HG03095 (cell line): ENCODE data around the gene TEX44.
"Not testable (repeated sequence)": the region's sequence is repeated elsewhere in the genome, so short reads cannot be mapped to it uniquely, and the experiment has no call there.

Experiments
- ATAC-seq: cut with Tn5 transposase; IDR thresholded peaks from one replicate; pipeline ENCODE4 v1.9.1; 2021; ENCODE audit warnings: moderate library complexity; ENCODE audit not compliant: unreplicated experiment

The TEX44 gene

DNA sequence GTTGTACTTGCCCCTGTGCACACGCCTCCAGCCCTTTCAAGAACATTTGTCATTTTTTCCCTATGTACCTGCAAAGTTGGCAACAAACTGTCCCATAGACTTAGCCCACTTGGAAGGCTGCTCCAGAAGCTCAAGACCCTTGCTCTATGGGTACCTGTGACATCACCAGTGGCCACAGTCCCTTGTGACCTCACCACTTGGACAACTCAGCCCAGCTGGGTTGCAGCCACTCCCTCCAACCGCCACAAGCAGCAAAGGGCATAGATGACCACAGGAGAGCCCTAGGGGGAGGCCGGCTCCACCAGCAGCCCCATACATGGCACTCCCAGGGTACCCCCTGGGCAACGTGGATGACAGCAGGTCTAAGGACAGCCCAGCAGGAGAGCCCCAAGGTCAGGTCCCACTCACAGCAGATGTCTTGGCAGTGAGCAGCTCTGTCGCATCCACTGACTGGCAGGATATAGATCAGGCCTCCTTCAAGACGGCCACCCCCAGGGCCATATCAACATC, at the start of gene TEX44:
Gene TEX44, plus strand, starts transcription at position 229 of the 510 bp plus-strand sequence. Its CDS starts 88 bp downstream, at position 317.
- ATAC-seq: no peak

DNA sequence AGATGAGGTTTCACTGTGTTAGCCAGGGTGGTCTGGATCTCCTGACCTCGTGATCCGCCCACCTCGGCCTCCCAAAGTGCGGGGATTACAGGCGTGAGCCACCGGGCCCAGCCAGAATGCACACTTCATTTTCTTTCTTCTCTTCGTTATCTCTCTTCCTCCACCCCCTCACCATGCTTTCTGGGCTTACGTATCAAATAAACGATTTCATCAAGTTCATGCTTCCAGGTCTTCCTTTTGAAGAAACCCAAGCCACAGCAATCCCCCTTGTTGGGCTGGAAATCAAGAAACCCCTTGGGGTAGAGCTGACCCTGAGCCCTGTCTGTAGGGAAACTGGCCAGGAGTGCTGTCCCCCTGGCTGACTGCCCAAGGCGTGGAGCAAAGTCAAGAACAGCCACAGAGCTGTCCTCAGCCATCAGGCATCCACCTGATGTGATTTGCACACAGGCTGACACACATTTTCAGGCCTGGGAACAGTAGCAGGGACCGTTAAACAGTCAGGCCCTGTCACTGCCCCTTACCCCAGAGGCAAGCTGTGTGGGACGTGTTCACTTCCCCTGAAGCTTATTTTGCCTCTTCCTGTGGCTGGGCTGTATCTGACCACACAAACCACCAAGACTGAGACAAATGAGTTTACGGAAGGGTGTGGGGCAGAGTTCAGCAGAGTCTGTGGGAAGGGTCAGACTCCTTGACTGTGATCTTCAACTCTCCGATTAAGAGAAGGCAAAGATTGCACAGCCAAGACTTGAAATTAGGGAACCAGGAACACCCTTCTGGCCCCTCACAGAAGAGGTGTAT, 47.4 kb upstream of the TEX44 start:
- peak; percentile 98 for ATAC-seq

DNA sequence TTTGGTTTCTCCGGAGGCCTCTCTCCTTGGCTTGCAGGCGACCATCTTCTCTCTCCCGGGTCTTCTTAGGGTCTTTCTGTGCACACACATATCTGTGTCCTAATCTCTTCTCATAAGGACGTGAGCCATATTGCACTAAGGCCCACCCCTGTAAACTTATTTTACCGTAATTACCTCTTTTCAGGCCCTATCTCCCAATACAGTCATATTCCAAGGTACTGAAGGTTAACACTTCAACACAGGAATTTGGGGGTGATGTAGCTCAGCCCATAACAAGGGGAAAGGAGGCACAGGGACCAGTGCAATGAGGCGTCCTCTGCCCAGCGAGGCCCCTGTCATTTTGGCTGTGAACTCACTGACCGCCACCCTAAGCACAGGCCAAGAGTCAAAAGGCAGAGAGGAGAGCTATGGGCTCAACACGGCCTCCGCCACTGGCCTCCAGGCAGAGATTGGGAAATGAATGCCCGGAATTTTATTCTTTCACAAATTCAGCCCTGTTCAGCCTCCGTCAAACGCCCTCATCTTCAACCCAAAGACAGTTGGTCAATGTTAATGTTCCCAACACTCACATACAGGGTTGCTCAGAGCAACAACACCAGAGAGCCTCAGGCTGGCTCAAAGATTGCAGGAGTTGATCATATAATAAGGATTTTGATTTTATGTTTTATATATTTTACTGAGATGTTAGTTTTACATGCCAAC, 46.5 kb upstream of the TEX44 start:
- ATAC-seq: no peak

DNA sequence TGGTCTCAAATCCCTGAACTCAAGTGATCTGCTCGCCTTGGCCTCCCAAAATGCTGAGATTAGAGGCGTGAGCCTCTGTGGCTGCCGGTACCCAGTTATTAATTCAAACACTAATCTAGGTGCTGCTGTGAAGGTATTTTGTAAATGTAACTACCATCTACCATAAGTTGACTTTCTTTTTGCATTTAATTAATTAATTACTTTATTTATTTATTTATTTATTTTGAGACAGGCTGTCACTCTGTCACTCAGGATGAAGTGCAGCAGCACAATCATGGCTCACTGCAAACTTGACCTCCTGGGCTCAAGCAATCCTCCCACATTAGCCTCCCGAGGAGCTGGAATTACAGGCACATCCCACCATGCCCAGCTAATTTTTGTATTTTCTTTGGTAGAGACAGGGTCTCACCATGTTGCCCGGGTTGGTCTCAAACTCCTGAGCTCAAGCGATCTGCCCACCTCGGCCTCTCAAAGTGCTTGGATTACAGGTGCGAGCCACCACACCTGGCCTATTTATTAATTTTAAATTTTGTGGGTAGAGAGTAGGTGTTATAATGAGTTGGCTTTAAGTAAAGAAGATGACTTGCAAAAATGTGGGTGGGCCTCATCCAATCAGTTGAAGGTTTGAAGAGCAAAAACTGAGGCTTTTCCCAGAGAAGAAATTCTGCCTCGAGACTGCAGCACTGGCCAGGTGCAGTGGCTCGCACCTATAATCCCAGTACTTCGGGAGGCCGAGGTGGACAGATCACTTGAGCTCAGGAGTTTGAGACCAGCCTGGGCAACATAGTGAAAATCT, 45.2 kb upstream of the TEX44 start:
- no peak for ATAC-seq

DNA sequence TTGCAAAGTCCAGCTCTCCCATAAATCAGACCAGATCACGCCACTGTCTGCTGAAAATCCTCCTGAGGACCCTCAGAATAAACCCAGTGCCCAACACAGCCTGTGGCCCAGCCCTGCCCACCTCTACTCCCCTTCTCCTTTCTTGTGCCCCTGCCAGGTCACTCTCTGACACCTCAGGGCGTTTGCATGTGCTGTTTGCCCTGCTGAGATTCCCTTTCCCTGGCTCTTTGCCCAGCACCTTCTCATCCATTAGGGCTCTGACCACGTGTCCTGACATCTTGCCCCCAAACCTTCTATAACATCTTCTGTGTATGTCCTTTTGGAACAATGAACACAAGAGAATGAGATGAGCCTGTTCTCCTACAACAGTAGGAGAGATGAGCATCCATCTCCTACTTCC, 43.9 kb upstream of the TEX44 start:
- no peak for ATAC-seq

DNA sequence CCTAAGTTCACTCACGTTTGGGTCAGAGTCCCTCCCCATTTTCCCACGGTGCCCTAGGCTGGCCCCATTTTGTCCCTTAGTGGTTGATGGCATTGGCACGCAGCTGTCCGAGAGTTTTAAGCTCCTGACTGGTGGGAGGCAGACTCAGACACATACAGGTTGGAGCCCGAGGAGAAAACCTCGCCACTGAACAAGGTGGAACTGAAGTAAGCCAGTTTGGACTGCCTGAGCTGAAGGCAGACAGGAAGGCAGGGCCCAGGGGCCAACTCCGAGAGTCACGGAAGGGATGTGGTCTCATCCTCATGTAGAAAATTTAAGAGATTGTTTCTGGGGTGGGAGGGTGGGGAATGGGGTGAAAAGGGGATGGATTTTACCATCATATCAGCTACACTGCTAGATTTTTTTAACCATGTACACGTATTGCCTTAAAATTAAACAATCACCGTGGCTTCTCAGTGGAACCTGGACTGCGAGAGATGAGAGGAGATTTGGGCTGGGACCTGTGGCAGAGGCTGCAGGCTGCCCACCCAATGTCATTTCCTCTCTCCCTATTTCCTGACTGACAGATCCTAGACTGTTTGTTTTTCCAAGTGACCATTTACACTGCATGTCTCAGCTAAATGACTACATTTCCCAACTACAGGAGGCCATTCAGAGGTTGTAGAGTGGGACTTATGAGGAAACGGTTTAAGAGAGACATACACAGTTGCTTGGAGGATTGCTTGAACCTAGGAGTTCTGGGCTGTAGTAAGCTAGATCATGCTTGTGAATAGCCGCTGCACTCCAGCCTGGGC, 43.0 kb upstream of the TEX44 start:
- ATAC-seq: no peak

DNA sequence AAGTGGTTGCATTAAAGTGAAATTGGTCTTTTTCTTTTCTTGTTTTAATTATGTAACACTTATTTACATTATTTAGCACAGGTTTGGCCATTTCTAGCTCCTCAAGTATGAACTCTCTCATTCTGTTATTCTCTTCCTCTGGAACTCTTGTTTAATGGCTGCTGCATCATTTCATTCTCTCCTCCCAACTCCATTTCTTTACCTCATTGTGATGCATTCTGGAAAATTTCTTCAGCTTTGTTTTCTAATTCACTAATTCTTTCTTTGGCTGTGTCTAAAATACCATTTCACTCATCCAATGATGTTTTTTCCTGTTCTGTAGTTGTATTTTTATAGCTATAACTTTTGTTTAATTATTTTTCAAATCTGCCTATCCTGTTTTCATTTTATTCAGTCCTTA, 39.9 kb upstream of the TEX44 start:
- ATAC-seq: no peak

DNA sequence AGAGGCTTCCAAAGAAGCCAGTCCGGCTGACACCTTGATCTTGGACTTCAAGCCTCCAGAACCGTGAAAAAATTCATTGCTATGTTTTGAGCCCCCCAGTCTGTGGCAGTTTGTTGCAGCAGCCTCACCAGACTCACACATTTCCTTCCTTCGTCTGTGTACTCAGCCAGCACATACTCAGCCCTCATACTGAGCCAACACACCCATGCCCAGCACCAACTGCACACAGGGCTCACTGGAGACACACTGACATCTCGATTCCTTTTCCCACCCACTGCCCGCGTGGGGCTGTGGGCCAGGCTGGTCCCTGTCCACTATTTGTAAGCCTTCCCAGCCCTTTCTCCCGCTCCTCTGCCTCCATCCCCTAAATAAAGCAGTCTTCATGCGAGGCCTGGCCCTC, 38.3 kb upstream of the TEX44 start:
- no peak for ATAC-seq

DNA sequence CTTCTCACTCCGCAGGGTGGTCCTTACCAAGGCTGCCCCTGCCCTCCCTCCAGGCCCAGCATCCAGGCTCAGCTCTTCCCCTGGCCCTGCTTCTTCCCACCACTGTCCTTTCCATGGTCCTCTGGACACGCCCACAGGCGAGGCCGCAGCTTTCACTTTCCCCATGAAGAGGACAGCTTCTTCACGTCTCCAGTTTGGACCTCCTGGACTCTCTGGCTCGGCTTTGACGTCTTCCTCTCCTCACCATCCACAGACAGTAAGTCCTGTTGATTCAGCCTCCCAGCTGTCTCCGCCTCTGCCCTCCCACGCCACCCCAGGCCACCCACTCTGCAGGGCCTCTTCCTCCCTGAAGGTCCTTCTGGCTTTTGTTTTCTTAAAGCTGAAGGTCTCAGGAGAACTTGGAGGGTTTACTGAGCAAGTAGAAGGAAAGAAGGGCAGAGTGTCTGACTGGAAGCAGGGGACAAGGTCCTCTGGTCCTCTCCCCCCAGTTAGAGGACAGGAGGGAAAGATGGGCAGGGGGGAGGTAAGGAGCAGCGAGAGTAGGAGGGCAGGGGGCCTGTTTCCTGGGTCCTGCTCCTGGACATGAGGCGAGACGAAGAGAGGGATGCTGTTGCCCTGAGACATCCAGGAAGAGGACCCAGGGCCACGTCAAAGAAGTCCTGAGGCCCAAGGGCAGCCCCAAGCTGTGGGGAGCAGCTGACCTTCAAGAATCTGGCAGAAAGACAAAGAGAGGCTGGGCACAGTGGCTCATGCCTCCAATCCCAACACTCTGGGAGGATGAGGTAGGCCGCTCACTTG, 37.7 kb upstream of the TEX44 start:
- no peak for ATAC-seq

DNA sequence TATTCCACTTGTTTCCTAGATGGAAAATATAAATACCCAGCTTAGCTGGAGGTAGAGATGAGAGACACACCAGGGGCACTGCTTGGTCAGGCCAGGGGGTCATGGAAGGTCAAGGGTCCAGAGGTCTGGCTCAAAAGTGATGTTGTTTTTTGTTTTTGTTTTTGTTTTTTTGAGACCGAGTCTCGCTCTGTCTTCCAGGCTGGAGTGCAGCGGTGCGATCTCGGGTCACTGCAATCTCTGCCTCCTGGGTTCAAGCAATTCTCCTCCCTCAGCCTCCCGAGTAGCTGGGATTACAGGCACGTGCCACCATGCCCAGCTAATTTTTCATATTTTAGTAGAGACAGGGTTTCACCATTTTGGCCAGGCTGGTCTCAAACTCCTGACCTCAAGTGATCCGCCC, 36.2 kb upstream of the TEX44 start:
- not testable (repeated sequence) for ATAC-seq

DNA sequence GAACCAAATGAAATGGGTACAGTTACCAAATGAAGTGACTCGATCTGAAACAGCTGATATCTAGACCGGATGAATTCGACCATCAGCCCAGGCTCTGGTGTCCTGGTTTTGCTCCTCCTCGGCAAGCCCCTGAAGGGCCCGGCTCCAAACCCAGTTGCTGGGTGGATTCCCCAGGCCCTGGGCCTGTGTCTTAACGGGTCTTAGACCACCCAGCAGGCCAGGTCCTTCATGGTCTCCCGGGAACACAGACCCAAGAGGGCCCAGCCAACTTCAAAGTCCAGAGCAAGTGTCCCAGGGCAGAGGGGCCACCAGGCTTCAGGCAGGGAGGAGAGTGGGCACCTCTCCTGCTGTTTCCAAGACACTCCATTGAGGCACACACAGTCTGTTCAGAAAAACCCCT, 35.7 kb upstream of the TEX44 start:
- no peak for ATAC-seq

DNA sequence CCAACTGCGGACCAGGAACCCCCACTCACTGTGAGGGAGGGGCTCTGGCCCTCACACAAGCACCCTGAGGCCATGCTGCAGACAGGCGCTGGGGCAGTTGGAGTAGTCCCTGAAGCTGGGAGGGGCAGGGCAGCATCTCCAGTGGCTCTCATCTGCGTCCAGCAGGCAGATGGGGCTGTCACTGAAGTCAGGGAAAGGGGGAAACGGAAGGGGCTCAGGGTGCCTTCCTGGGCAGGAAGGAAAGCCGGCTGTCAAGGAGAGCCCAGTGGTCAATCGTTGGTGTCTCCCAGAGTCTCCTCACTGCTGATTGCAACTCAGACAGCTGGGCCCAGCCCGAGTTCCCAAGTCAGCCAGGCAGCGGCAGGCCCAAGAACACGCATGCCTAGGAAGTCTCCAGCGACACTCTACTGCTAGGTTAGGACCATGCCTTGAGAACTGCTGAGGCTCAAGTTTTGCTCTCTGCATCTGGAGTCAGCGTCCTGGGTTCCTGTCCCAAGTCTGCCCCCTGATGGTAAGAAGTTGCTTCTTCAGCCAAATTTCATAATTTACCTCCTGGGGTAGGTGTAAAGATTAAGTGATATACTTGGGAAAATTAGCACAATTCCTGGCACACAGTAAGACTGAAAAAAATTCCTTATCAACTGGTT, 35.0 kb upstream of the TEX44 start:
- peak; percentile 79 for ATAC-seq

DNA sequence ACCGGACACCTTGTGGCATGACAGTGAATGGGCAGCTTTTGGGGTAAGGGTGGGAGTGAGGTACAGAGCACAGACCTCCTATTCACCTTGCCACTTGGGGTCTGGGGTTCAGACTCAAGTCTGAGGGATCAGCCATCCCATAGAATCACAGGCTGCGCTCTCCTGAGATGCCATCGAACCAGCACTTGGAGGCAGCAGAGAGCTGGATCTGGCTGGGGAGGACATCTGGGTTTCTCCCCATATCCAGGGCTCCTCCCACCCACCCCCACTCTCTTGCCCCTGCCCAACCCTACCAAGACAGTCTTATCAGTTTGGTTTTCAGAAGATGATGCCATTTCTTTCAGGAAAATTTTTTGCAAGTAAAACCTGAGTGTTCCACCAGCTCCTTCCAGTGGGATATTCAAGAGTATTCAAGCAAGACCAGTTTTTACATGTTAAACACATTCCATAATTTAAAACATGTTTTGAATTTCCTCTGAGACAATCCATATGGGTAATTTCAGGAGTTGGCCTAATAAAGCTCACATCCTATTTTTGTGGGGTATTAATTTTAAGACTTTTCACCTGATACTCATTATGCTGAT, 29.2 kb upstream of the TEX44 start:
- peak; percentile 47 for ATAC-seq

DNA sequence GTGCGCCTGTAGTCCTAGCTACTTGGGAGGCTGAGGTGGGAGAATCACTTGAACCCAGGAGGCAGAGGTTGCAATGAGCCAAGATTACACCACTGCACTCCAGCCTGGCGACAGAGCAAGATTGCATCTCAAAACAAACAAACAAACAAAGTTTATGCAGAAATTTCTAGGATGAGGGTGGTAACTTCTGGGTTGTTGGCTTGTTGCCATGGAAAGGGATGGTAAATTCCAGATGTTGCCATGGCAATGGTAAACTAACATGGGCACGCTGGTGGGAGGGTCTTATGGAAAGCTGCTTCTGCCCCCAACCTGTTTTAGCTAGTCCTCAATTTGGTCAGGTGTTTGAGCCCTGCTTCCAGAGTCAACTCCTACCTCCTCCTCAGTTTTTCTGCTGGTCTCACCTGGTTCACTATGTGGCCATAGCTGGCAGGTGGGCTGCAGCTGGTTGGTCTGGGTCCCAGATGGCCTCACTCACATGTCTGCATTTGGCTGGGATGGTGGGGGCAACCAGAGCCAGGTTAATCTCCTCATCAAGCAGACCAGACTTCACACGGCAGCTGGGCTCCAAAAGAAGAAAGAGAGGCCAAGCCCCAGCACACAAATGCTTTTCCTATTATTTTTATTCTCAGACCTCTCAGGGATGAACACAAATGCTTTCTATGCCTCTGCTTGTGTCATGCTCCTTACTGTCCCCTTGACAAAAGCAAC, 26.6 kb upstream of the TEX44 start:
- ATAC-seq: no peak

DNA sequence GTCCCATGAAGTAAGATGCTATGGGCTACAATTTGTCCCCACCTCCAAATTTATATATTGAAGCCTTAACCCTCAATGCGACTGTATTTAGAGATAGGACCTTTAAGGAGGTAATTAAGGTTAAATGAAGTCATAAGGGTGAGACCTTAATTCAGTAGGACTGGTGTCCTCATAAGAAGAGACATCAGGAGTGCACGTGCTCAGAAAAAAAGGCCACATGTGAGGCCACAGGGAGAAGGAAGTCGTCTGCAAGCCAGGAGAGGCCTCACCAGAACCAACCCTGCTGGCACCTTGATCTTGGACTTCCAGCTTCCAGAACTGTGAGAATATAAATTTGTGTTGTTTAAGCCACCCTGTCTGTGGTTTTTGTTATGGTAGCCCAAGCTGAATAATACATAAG, 25.5 kb upstream of the TEX44 start:
- ATAC-seq: no peak

DNA sequence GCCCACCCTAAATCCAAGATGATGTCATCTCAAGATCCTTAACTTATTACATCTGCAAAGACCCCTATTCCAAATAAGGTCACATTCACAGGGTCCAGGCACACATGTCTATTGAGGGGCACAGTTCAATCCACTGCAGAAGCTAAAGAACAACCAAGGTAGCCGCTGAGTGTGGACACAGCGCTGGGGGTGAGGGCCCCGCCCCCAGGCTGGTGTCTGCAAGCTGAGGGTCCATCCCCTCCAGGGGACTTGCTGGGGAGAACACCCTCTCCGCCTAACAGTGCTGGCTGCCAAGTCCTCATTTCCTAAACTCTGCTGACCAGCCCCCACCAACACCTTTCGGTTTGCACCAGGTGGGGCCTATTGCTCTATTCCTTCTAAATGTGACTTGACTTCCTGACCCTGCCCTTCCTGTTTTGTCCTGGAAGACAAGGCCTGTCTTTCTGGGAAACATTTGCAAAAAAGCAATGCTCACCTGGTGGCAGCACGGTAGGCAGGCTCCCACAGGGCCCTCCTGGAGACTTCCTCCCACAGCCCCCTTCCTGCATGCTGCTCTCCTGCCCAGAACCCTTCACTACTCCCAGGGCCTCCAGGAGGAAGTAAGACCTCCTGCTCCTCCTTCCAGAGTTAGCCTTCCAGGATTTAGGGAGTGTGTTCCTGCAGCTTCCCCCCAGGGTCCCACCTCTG, 24.4 kb upstream of the TEX44 start:
- ATAC-seq: no peak

DNA sequence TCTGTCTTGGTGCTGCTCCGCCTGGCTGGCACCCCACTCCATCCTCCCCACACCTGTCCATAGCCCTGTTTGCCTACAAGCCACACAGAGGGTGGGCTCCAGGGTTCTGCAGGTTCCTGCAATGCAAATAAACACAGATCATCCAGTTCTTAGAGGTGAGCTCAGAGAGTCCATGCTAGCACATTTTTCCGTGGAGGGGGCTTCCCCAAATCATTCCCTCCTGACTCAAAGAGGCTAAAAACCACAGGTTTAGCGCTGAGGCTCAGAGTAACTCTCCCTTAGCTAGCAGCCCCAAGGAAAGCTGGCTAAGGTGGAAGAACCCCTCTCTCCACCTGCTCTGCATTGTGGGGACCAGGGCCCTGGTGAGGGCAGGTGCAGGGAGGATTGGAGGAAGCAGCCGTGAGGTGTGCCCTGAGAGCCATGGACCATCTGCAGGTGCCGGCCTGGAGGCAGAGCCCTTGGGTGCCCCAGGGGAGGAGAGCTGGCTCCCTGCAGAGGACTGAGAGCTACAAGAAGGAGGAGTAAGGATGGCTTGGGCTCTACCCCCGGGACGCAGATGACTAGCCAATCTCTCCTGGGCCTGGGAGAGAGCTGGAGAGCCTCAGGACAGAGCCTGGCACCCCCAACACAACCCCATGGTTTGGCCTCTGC, 23.8 kb upstream of the TEX44 start:
- no peak for ATAC-seq
